Measurements from ENCODE around the gene ZSCAN9. TPM values are rescaled to one million over a fixed set of nuclear protein-coding genes. Genes with fewer than 3 reads are reported as not detected.

ZSCAN9 gene
- total and polyA plus RNA-seq, 2 of the 13 experiments (the other 11 are each of a cell fraction or from before 2014, with no cell fraction given) = 14.6 to 17.8 TPM

- TF ChIP-seq ZNF484 (CRISPR knock-in tag; IDR thresholded peaks at IDR 0.05; ENCODE audit: borderline replicate concordance, low read depth) = no peak
- TF ChIP-seq ZSCAN22 (CRISPR knock-in tag; IDR thresholded peaks at IDR 0.05) = no peak
- peak; percentile 67 for TF ChIP-seq HIVEP1 (CRISPR knock-in tag; IDR thresholded peaks at IDR 0.05)
- TF ChIP-seq, protein P1, sequence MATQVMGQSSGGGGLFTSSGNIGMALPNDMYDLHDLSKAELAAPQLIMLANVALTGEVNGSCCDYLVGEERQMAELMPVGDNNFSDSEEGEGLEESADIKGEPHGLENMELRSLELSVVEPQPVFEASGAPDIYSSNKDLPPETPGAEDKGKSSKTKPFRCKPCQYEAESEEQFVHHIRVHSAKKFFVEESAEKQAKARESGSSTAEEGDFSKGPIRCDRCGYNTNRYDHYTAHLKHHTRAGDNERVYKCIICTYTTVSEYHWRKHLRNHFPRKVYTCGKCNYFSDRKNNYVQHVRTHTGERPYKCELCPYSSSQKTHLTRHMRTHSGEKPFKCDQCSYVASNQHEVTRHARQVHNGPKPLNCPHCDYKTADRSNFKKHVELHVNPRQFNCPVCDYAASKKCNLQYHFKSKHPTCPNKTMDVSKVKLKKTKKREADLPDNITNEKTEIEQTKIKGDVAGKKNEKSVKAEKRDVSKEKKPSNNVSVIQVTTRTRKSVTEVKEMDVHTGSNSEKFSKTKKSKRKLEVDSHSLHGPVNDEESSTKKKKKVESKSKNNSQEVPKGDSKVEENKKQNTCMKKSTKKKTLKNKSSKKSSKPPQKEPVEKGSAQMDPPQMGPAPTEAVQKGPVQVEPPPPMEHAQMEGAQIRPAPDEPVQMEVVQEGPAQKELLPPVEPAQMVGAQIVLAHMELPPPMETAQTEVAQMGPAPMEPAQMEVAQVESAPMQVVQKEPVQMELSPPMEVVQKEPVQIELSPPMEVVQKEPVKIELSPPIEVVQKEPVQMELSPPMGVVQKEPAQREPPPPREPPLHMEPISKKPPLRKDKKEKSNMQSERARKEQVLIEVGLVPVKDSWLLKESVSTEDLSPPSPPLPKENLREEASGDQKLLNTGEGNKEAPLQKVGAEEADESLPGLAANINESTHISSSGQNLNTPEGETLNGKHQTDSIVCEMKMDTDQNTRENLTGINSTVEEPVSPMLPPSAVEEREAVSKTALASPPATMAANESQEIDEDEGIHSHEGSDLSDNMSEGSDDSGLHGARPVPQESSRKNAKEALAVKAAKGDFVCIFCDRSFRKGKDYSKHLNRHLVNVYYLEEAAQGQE (IDR thresholded peaks at IDR 0.05; ENCODE audit: borderline replicate concordance in 1 of 2, low read depth in 1 of 2, low read length in 2 of 2) = peak in 1 of 2 experiments; percentile 65; a peak in 1 of 4 replicates
- 0 out of 2 replicates have a peak, but pooled peaks have one; percentile 85 for TF ChIP-seq MAF1 (CRISPR knock-in tag; IDR thresholded peaks at IDR 0.05; ENCODE audit: borderline replicate concordance)
- TF ChIP-seq ZNF24 (IDR thresholded peaks at IDR 0.05) = peak; percentile 60; the same call in 1 of the 2 replicates
- TF ChIP-seq ZNF549 (CRISPR knock-in tag; IDR thresholded peaks at IDR 0.05) = no peak
- peak; percentile 78 for TF ChIP-seq YY1 (IDR thresholded peaks at IDR 0.05; ENCODE audit: insufficient read depth, insufficient replicate concordance, low read depth, low read length)
- no peak for TF ChIP-seq RNF219 (CRISPR knock-in tag; IDR thresholded peaks at IDR 0.05)
- TF ChIP-seq, protein P2, sequence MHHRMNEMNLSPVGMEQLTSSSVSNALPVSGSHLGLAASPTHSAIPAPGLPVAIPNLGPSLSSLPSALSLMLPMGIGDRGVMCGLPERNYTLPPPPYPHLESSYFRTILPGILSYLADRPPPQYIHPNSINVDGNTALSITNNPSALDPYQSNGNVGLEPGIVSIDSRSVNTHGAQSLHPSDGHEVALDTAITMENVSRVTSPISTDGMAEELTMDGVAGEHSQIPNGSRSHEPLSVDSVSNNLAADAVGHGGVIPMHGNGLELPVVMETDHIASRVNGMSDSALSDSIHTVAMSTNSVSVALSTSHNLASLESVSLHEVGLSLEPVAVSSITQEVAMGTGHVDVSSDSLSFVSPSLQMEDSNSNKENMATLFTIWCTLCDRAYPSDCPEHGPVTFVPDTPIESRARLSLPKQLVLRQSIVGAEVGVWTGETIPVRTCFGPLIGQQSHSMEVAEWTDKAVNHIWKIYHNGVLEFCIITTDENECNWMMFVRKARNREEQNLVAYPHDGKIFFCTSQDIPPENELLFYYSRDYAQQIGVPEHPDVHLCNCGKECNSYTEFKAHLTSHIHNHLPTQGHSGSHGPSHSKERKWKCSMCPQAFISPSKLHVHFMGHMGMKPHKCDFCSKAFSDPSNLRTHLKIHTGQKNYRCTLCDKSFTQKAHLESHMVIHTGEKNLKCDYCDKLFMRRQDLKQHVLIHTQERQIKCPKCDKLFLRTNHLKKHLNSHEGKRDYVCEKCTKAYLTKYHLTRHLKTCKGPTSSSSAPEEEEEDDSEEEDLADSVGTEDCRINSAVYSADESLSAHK (CRISPR knock-in tag; IDR thresholded peaks at IDR 0.05; ENCODE audit: borderline replicate concordance) = peak; percentile 70; the same call in 1 of the 2 replicates
- TF ChIP-seq RAD51 (IDR thresholded peaks at IDR 0.05; ENCODE audit: borderline replicate concordance) = no peak
- no peak for TF ChIP-seq ZC3H4 (CRISPR knock-in tag; IDR thresholded peaks at IDR 0.05; ENCODE audit: borderline replicate concordance)
- TF ChIP-seq ZNF337 (CRISPR knock-in tag; IDR thresholded peaks at IDR 0.05; ENCODE audit: borderline replicate concordance, low read depth) = 0 out of 2 replicates have a peak, but pooled peaks have one; percentile 31
- TF ChIP-seq NR2F2 (IDR thresholded peaks at IDR 0.05; ENCODE audit: borderline replicate concordance, low read depth) = no peak
- no peak for TF ChIP-seq ZNF563 (CRISPR knock-in tag; IDR thresholded peaks at IDR 0.05)
- TF ChIP-seq HNRNPH1 (optimal IDR thresholded peaks at IDR 0.05; ENCODE audit: low read depth, low read length) = no peak
- TF ChIP-seq SNAI1 (CRISPR knock-in tag; IDR thresholded peaks at IDR 0.05; ENCODE audit: borderline replicate concordance) = no peak; the same call in 1 of the 2 replicates
- peak; percentile 70; the same call in 1 of the 2 replicates for TF ChIP-seq MYNN (CRISPR knock-in tag; IDR thresholded peaks at IDR 0.05; ENCODE audit: low read depth)
- TF ChIP-seq ZNF296 (CRISPR knock-in tag; conservative IDR thresholded peaks at IDR 0.05) = no peak
- TF ChIP-seq TRIM24 (CRISPR knock-in tag; IDR thresholded peaks at IDR 0.05) = no peak
Observed at GRCh38 chr6:28281288-28282064, 56.4 kb downstream of the ZSCAN9 start, which contains the start of gene PGBD1 (continued).
